KOPT-K1 (cell line): ENCODE results near the gene GFI1B.
"Not testable (repeated sequence)": the region's sequence is repeated elsewhere in the genome, so short reads cannot be mapped to it uniquely, and the experiment has no call there.

Experiments
- H3K27ac ChIP-seq: fragments of 200-600 bp; sonication (generic); 2 replicates; pipeline ENCODE4 v1.5.1; 2016; ENCODE audit warnings: antibody characterized with exemption, mild to moderate bottlenecking, low read depth, low read length; ENCODE audit not compliant: poor library complexity, severe bottlenecking
- H3K36me3 ChIP-seq: fragments of 200-600 bp; sonication (generic); 2 replicates; pipeline ENCODE4 v1.5.1; 2017; ENCODE audit warnings: antibody characterized with exemption, mild to moderate bottlenecking, low read length, moderate library complexity; ENCODE audit not compliant: insufficient read depth
- H3K9me3 ChIP-seq: fragments of 200-600 bp; sonication (generic); 2 replicates; pipeline ENCODE4 v1.5.1; 2017; ENCODE audit warnings: antibody characterized with exemption, low read length, mild to moderate bottlenecking; ENCODE audit not compliant: insufficient read depth, poor library complexity, severe bottlenecking

The GFI1B gene

GRCh38 chr9:132983491-132984201 is 5.2 kb downstream of the GFI1B start:
- H3K27ac ChIP-seq, result no peak overlapping the region
- H3K36me3 ChIP-seq, result no peaks in the 10 kb centered on the region
- no peaks in the 10 kb centered on the region for H3K9me3 ChIP-seq

GRCh38 chr9:132984202-132985070 is 5.9 kb downstream of the GFI1B start:
- no peaks in the 10 kb centered on the region for H3K36me3 ChIP-seq
- H3K9me3 ChIP-seq, result no peaks in the 10 kb centered on the region
- H3K27ac ChIP-seq, result peak overlapping the region; percentile 9

- Histone ChIP-seq H3K27ac (no peak overlapping the region), H3K36me3 (no peaks in the 10 kb centered on the region), H3K9me3 (no peaks in the 10 kb centered on the region)
Measured at GRCh38 chr9:132985071-132985350, 6.5 kb downstream of the GFI1B start.

- Histone ChIP-seq H3K9me3 (no peaks in the 10 kb centered on the region), H3K27ac (no peak overlapping the region), H3K36me3 (no peaks in the 10 kb centered on the region)
Measured at GRCh38 chr9:132985489-132985888, 7.0 kb downstream of the GFI1B start.

- H3K27ac ChIP-seq, result no peak overlapping the region
- no peaks in the 10 kb centered on the region for H3K36me3 ChIP-seq
- no peaks in the 10 kb centered on the region for H3K9me3 ChIP-seq
Measured at GRCh38 chr9:132986114-132986513, 7.6 kb downstream of the GFI1B start.

- H3K27ac ChIP-seq, result no peak overlapping the region
- H3K9me3 ChIP-seq, result no peaks in the 10 kb centered on the region
- H3K36me3 ChIP-seq, result no peaks in the 10 kb centered on the region
Measured at GRCh38 chr9:132986640-132987620, 8.4 kb downstream of the GFI1B start.

GRCh38 chr9:132988244-132989013 is 9.9 kb downstream of the GFI1B start:
- no peaks in the 10 kb centered on the region for H3K9me3 ChIP-seq
- no peaks in the 10 kb centered on the region for H3K36me3 ChIP-seq
- H3K27ac ChIP-seq, result no peak overlapping the region

GRCh38 chr9:132989014-132989310 is 10.5 kb downstream of the GFI1B start:
- Histone ChIP-seq H3K9me3 (no peaks in the 10 kb centered on the region), H3K36me3 (no peaks in the 10 kb centered on the region), H3K27ac (no peak overlapping the region)

GRCh38 chr9:132989414-132989996 is 11.0 kb downstream of the GFI1B start:
- Histone ChIP-seq H3K27ac (no peak overlapping the region), H3K36me3 (no peaks in the 10 kb centered on the region), H3K9me3 (no peaks in the 10 kb centered on the region)

- not testable (repeated sequence) for H3K27ac ChIP-seq, H3K36me3 ChIP-seq, H3K9me3 ChIP-seq
Measured at GRCh38 chr9:132989998-132990557, 11.6 kb downstream of the GFI1B start.

- H3K36me3 ChIP-seq, result no peaks in the 10 kb centered on the region
- H3K9me3 ChIP-seq, result no peaks in the 10 kb centered on the region
- H3K27ac ChIP-seq, result no peak overlapping the region
Measured at GRCh38 chr9:132990781-132991180, 12.3 kb downstream of the GFI1B start.

- Histone ChIP-seq H3K36me3 (no peaks in the 10 kb centered on the region), H3K9me3 (no peaks in the 10 kb centered on the region), H3K27ac (no peak overlapping the region)
Measured at GRCh38 chr9:132991351-132992300, 13.1 kb downstream of the GFI1B start.

- H3K27ac ChIP-seq, result no peak overlapping the region
- no peaks in the 10 kb centered on the region for H3K36me3 ChIP-seq
- no peaks in the 10 kb centered on the region for H3K9me3 ChIP-seq
Measured at GRCh38 chr9:132993511-132993939, 15.0 kb downstream of the GFI1B start.
